HTR-8/SVneo (cell line): Measurements from ENCODE around the gene ANKK1.
A peak's percentile ranks its signal among the peaks of the same experiment; 100 is the strongest.

Experiments
- DNase-seq: peaks from one replicate; pipeline ENCODE4 v3.0.0; 2011; ENCODE audit warnings: low spot score, mixed read lengths; ENCODE audit not compliant: insufficient read length
- FAIRE-seq: peaks from 2 replicates; lab custom pipeline; 2011; peaks lifted over from hg19 to GRCh38; lab: Jason Lieb, UNC

The ANKK1 gene

GRCh38 chr11:113405724-113406478, 18.3 kb downstream of the ANKK1 start:
- FAIRE-seq (no peak), DNase-seq (no peak)

GRCh38 chr11:113407163-113407562, 19.6 kb downstream of the ANKK1 start:
- DNase-seq = no peak
- FAIRE-seq = no peak

- FAIRE-seq (no peak), DNase-seq (no peak)
These were observed 20.6 kb downstream of the ANKK1 start for GRCh38 chr11:113408206-113408605.

DNA sequence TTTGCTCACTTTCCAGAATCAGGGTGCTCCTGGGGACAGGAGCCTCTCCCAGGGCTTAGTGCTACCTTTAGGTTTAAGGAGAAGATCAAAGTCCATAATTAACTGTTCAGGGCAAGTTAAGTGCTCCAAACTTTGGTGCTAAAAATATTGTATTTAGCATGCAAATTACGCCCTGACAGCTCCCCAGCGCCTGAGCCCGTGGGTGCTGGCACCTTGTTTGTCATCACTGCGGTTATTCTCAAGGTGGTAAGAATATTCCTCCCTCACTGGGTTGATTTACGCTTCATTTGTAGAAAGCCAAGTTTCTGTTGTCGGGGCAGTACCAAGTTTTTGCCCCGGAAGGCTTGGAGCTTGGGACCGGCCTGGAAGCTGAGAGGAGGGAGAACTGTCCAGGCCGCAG, 21.3 kb downstream of the ANKK1 start:
- no peak for FAIRE-seq
- no peak for DNase-seq

DNA sequence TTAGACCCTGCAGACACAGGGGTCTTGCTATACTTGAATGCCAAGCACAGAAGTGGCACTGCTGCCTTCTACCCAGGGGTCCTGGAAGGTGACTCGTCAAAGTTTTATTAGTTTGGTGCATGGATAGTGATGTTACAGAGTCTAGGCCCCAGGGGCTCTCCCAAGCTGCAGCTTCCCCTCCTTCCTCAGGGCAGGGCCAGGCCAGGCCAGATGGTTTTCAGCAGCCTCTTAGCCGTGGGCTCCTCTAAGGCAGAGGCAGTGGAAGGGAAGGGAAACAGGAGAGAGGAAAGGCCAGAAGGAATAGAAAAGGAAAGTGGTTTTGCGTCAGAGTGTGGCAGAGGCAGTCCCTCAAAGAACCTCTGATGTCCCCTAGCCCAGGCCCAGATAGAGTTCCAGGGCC, 21.9 kb downstream of the ANKK1 start:
- DNase-seq (no peak), FAIRE-seq (no peak)

DNA sequence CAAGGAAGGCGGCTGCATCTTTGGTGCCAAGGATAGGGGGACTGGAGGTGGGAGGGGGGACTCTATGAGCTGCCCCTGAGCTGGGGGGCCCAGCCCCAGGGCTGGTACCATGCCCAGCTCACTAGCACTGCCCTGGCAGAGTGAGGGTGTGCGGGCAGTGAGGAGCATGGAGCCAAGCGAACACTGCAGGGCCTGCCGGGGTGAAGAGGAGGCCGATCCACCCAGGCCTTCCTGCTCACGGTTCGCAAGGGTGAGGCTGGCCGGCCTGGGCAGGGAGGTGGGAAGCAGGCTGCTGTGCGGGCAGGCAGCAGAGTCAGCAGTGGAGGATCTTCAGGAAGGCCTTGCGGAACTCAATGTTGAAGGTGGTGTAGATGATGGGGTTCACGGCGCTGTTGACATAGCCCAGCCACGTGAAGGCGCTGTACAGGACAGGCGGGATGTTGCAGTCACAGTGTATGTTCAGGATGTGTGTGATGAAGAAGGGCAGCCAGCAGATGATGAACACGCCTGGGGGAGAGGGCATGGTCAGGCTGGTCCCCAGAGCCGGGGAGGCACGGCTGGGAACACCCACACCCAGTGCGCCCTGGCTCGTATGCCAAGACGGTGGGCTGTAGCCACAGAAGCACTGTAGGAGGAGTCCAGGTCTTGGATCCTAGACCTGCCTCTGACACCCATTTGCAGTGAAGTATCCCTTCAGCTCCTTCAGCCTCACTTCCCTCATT, 23.0 kb downstream of the ANKK1 start:
- peak; percentile 44 for FAIRE-seq
- DNase-seq = no peak

DNA sequence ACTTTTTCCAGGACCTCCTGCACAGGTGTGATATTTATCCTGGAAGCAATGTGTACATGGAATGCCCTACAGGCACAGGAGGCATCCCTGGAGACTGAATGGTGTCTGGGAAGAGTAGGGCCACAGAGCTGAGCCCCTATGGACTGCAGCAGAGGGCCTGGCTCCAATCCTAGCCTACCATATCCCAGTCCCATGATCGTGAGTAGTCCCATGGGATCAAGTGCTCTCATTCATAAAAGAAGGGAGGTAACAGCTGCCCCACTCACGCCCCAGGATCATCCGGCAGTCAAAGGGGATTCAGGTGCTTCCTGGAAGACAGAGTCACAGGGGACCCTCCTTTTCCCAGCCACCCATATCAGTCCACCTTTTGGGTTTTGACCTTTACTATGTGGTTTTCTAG, 24.0 kb downstream of the ANKK1 start:
- FAIRE-seq = no peak
- DNase-seq = no peak

DNA sequence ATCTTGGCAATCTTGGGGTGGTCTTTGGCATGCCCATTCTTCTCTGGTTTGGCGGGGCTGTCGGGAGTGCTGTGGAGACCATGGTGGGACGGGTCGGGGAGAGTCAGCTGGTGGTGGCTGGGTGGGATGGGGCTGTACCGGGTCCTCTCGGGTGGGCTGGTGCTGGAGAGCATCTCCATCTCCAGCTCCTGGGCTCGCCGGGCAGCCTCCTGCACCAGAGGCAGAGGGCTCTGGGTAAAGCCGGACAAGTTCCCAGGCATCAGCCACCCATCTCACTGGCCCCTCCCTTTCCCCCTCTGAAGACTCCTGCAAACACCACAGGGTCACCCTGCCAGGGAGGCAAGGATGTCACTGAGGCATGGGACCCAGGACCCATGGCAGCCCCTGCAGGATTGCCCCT, 25.1 kb downstream of the ANKK1 start:
- FAIRE-seq = no peak
- no peak for DNase-seq

GRCh38 chr11:113415343-113415742, 27.8 kb downstream of the ANKK1 start:
- no peak for FAIRE-seq
- DNase-seq = no peak

GRCh38 chr11:113417428-113417827, 29.8 kb downstream of the ANKK1 start:
- FAIRE-seq (no peak), DNase-seq (no peak)

DNA sequence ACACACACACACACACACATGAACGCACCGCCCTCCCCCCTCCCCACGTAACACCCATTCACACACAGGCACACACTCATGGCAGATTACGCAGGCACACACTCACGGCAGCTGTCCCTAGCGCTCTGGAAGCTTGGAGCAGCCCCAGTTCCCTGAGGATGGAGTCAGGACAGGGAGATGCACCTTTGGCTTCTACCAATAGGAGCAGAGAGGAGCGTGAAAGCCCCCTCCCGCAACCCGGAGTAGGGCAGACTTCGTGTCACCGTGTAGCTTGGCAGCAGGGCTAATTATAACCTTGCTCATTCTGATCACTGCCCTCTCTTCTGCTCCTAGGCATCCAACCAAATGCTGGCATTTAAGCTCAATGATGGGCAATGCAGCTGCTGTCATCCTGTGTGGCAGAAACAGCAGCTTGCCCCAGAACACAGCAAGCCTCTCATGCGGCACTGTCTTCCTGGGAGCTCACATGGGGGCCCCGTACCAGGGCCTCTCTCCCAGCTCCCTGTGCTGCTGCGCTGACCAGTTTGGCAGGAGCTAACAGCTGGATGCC, 31.9 kb downstream of the ANKK1 start:
- no peak for DNase-seq

DNA sequence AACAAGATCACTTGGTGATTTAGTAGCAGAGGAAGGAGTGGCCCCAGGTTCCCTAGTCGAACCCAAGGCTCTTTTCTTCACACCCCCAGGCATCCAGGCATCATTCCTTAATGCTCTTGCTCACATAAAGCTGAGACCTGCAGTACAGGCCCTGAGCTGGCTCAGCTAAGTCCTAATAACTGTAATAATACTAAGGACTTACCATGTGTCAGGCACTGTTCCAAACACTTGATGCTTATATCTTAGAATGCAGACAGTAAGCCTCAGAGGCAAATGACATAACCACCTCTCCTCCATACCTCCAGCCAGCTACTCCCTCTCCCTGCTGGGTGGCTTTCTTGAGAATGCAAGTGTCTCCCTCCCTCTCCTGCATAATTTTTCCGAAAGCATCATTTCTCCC, 33.2 kb downstream of the ANKK1 start:
- DNase-seq = no peak
- FAIRE-seq = no peak

More for the DNA sequence above, 31.9 kb downstream of the ANKK1 start:
- FAIRE-seq = no peak

DNA sequence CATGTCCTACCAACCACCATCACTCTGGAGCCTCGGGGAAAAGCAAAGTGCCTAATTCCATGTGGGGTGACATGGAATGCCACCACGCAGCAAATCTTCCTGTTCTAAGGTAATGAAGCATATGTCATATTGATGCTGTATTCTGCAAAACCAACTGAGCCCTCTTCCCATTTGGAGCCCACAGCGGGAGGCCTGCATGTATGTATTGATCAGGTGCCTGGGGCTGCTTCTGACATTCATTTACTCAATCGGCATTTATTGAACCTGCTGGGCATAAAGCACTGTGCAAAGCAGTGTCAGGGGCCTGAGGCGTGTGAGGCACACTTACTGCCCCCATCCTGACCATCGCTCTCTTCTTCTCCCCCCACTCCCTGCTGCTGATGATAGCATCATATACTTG, 39.1 kb downstream of the ANKK1 start:
- FAIRE-seq = no peak
- DNase-seq = no peak

DNA sequence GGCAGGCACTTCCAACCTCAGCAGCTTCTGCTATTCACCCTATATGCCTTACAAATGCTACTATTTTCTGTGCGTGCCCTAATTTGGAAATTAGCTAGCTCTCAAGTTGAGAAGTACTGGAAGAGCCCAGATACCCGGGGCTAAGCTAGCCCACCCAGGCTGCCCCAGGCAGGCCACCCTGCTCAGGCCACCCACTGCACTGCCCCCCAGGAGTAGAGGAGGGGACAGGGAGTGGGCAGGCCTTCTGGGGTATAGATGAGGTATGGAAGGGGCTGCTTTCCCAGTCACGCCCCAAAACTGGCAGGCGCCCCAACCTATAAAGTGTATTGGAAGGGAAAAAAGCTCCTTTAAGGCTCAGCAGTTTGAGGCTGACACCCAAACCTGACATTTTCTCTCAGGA, 44.2 kb downstream of the ANKK1 start:
- DNase-seq = no peak
- no peak for FAIRE-seq

DNA sequence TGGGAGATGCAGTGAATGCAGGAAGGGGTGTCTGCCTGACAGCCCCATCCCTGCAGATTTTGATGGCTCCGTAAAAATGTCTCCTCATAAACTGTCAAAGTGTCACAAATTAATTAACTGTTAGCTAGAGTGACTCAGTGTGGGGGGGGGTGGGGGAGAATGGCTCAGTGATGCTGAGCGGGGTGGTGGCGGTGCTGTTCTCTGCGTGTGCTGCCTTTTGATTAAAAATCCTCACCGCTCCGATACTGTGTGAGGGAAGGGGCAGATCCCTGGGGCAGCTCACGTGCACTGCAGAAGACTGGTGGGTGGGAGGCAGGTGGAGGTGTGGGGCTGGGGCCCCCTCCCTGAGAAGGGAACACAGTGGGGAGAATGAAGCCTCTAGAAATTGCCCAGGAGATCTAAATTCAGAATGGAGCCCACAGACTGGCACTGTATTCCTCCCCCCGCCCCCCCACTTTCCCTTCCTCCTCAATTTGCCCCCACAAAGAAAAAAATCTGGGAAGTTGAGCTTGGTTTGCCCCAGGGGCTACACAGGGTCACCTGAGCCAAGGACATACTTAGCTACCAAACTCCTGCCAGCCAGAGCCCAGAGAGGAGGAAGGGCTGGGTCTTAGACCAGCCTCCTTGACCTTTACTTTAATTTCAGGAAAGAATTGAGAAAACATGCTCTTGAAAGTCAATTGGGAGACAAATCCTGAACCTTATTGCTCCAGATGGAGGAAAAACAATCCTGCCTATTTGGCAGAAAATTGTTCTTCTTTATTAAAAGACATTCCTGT, 47.8 kb downstream of the ANKK1 start:
- FAIRE-seq (no peak), DNase-seq (no peak)

DNA sequence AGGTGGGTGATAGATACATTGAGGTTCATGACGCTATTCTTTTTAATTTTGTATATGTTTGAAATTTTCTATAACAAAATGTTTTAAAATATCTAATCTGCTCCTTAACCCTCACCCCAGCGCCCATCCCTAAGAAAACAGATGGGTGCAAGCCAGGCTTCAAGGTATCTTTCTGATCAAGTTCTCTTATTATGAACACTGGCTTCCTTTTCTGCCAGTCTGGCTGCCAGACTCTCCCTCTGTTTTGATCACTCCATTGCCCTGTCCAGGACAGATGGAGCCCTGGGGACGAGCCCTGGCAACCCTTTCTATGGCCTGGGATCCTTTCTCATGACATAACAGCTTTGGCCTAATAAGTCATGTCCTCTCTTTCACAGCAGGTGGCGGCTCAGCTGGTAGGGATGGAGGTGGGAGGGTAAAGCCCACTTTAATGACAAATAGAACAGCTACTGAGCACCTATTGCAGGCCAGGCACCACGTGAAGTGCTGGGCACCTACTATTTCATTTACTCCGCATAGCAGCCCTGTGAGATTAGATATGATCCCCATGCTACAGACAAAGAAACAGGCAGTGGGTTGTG, 49.2 kb downstream of the ANKK1 start:
- FAIRE-seq = no peak

DNA sequence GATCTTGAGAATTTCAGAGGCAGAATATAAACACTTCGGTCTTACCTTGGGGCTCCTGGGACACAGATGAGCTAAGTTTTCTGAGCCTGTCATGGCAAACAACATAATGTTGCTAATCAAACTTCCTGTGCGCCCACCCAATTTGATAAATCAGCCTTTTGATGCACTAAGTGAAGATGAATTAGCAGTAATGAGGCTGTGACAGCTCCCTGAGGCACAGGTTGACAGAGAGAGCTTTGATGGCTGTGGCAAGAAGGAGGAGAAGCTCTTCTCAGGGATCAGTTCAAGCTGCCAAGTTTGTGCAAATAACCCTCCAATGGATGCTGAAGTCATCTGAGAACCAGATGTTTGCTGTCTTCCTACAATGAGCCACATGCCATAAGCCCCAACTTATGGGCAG, 53.2 kb downstream of the ANKK1 start:
- DNase-seq (no peak), FAIRE-seq (no peak)

More for the DNA sequence above, 49.2 kb downstream of the ANKK1 start:
- DNase-seq = no peak

GRCh38 chr11:113444502-113445123, 57.0 kb downstream of the ANKK1 start:
- no peak for FAIRE-seq

DNA sequence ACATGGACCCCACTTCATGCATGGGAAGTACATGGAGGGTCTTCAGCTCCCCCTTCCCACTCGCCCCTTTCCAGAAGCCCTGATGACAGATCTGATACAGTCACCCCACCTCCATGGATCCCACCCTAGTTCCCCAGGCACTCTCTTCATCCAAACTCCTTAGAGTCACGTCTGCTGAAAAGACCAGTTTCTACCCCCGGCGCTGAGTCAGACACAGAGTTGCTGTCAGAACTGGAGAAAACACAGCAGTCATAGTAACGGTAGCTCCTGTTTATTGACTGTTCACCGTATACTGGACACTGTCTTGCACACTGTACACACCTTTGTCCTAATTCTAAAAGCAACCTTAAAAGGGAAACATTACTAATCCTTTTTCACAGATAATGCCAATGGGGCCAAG, 58.5 kb downstream of the ANKK1 start:
- FAIRE-seq (no peak), DNase-seq (no peak)

More at GRCh38 chr11:113444502-113445123, 57.0 kb downstream of the ANKK1 start:
- DNase-seq = no peak

DNA sequence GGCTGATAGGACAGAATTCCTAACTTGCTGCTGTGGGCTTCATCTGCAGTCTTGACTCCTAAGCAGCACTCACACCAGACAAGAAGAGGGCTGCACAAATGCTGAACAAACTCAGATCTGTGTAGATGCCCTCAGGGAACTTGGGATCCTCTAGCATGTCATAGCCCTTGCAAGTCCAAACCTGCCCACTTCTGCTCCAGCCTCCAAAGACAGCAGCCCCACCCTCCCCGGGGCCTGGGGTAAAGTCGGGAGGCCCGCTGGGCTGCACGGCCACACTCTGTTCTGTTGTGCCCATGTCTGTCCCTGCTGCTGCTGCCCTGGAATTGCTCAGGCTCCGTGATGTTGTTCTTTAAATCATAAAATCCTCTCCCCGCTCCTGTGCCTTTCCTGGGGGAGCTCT, 59.4 kb downstream of the ANKK1 start:
- FAIRE-seq (peak; percentile 42), DNase-seq (peak; percentile 57)
